Measurements from ENCODE around the gene AATK. TPM values are rescaled to one million over a fixed set of nuclear protein-coding genes. Genes with fewer than 3 reads are reported as not detected.

Gene AATK
- total and polyA plus RNA-seq, 4 experiments from 2014 or later = 0.09 to 2.1 (median 0.77) TPM

DNA sequence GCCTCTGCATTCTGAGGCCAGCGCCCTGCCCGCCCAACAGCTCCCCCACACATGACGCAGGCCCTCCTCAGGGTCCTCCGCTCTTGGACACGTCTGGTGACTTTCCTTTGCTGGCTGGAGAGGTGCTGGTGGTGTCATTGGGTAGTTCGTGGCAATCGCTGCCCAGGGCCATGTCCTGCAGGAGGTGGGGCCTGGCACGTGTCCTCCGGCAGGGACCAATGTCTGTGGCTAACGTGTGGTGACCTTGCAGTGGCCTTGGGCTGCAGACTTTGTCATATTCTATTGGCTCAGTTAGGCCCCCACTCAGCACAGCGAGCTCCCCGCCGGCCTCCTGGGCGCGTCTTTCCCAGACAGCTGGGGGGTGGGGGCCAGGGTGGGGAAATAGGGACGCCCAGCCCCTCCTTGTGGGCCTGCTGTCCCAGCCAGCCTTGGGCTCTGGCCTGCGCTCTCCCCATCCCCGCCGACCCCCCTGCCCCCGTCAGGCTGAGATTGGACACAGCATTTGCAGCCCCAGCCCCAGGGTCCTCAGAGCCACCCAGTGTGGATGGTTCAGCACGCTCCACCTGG is 52.8 kb downstream of the AATK start:
- ChIA-PET CTCF (ENCODE audit: partially characterized antibody) (no interaction called here), POLR2A (ENCODE audit: partially characterized antibody) (no interaction called here)
- Histone ChIP-seq H3K36me3 (ENCODE audit: insufficient read depth, low read length) (no peaks in the 10 kb centered on the region), H3K27ac (ENCODE audit: low read depth, low read length) (no peak overlapping the region), H3K4me3 (ENCODE audit: low read length in 2 of 2) (no peak overlapping the region), H3K4me1 (ENCODE audit: insufficient read depth, low read length) (no peaks in the 10 kb centered on the region), H3K9me3 (ENCODE audit: control insufficient read depth in 1 of 2, low read length in 2 of 2) (no peaks in the 10 kb centered on the region), H3K27me3 (ENCODE audit: insufficient read depth, low read length) (no peaks in the 10 kb centered on the region)
- no peaks in the 10 kb centered on the region for H3K36me3 Mint-ChIP-seq
- intact Hi-C loops (cut with micrococcal nuclease) = no loop called here
- DNase-seq = no peak
- H3K4me1 Mint-ChIP-seq = peaks cover 0 to 5% (median 1%) of the 10 kb centered on the region in 4 donors
- H3K27me3 Mint-ChIP-seq = peaks cover 0 to 2% of the 10 kb centered on the region in 2 donors
- H3K9me3 Mint-ChIP-seq = no peaks in the 10 kb centered on the region
- peak overlapping the region in 1 of 7 donors; percentile 57 for H3K27ac Mint-ChIP-seq
- no peak overlapping the region for H3K4me3 Mint-ChIP-seq

GRCh38 chr17:81112450-81112849 is 53.6 kb downstream of the AATK start:
- no peak overlapping the region for H3K4me3 ChIP-seq (ENCODE audit: low read length in 2 of 2)
- Mint-ChIP-seq H3K27ac (no peak overlapping the region), H3K27me3 (peaks cover 0 to 2% of the 10 kb centered on the region in 2 donors), H3K4me3 (no peak overlapping the region), H3K9me3 (no peaks in the 10 kb centered on the region), H3K4me1 (peaks cover 0 to 5% (median 1%) of the 10 kb centered on the region in 4 donors), H3K36me3 (no peaks in the 10 kb centered on the region)
- no peaks in the 10 kb centered on the region for H3K36me3 ChIP-seq (ENCODE audit: insufficient read depth, low read length)
- DNase-seq = no peak
- no peaks in the 10 kb centered on the region for H3K4me1 ChIP-seq (ENCODE audit: insufficient read depth, low read length)
- H3K9me3 ChIP-seq (ENCODE audit: control insufficient read depth in 1 of 2, low read length in 2 of 2) = no peaks in the 10 kb centered on the region
- ChIA-PET CTCF (ENCODE audit: partially characterized antibody) (no interaction called here), POLR2A (ENCODE audit: partially characterized antibody) (no interaction called here)
- no peaks in the 10 kb centered on the region for H3K27me3 ChIP-seq (ENCODE audit: insufficient read depth, low read length)
- no peak overlapping the region for H3K27ac ChIP-seq (ENCODE audit: low read depth, low read length)
- intact Hi-C loops (cut with micrococcal nuclease) = no loop called here

- H3K4me3 ChIP-seq (ENCODE audit: low read length in 2 of 2) = no peak overlapping the region
- ChIA-PET CTCF (ENCODE audit: partially characterized antibody) (no interaction called here), POLR2A (ENCODE audit: partially characterized antibody) (interaction anchor here (0.6 kb wide), 1 partner anchor 82 kb away, joined by 3 read pairs; no protein-coding TSS in a partner anchor)
- H3K27ac ChIP-seq (ENCODE audit: low read depth, low read length) = no peak overlapping the region
- H3K27me3 ChIP-seq (ENCODE audit: insufficient read depth, low read length) = no peaks in the 10 kb centered on the region
- no peaks in the 10 kb centered on the region for H3K4me1 ChIP-seq (ENCODE audit: insufficient read depth, low read length)
- Mint-ChIP-seq H3K27me3 (no peaks in the 10 kb centered on the region), H3K4me1 (peaks cover 0 to 5% (median 1%) of the 10 kb centered on the region in 4 donors), H3K27ac (no peak overlapping the region), H3K4me3 (no peak overlapping the region), H3K9me3 (no peaks in the 10 kb centered on the region), H3K36me3 (no peaks in the 10 kb centered on the region)
- no peaks in the 10 kb centered on the region for H3K36me3 ChIP-seq (ENCODE audit: insufficient read depth, low read length)
- intact Hi-C loops (cut with micrococcal nuclease) = no loop called here
- no peak for DNase-seq
- no peaks in the 10 kb centered on the region for H3K9me3 ChIP-seq (ENCODE audit: control insufficient read depth in 1 of 2, low read length in 2 of 2)
These were observed 55.0 kb downstream of the AATK start for GRCh38 chr17:81111066-81111465.

GRCh38 chr17:81110488-81111040 is 55.5 kb downstream of the AATK start:
- DNase-seq = no peak
- H3K4me3 Mint-ChIP-seq = no peak overlapping the region
- no peaks in the 10 kb centered on the region for H3K9me3 ChIP-seq (ENCODE audit: control insufficient read depth in 1 of 2, low read length in 2 of 2)
- H3K4me1 ChIP-seq (ENCODE audit: insufficient read depth, low read length) = no peaks in the 10 kb centered on the region
- intact Hi-C loops (cut with micrococcal nuclease) = no loop called here
- H3K27ac Mint-ChIP-seq = peak overlapping the region in 1 of 7 donors; percentile 42
- CTCF ChIA-PET (ENCODE audit: partially characterized antibody) = no interaction called here
- peaks cover 0 to 5% (median 1%) of the 10 kb centered on the region in 4 donors for H3K4me1 Mint-ChIP-seq
- H3K36me3 ChIP-seq (ENCODE audit: insufficient read depth, low read length) = no peaks in the 10 kb centered on the region
- H3K9me3 Mint-ChIP-seq = no peaks in the 10 kb centered on the region
- no peak overlapping the region for H3K4me3 ChIP-seq (ENCODE audit: low read length in 2 of 2)
- POLR2A ChIA-PET (ENCODE audit: partially characterized antibody) = interaction anchor here (0.6 kb wide), 1 partner anchor 82 kb away, joined by 3 read pairs; no protein-coding TSS in a partner anchor
- no peaks in the 10 kb centered on the region for H3K27me3 Mint-ChIP-seq
- no peaks in the 10 kb centered on the region for H3K36me3 Mint-ChIP-seq
- H3K27me3 ChIP-seq (ENCODE audit: insufficient read depth, low read length) = no peaks in the 10 kb centered on the region
- no peak overlapping the region for H3K27ac ChIP-seq (ENCODE audit: low read depth, low read length)

DNA sequence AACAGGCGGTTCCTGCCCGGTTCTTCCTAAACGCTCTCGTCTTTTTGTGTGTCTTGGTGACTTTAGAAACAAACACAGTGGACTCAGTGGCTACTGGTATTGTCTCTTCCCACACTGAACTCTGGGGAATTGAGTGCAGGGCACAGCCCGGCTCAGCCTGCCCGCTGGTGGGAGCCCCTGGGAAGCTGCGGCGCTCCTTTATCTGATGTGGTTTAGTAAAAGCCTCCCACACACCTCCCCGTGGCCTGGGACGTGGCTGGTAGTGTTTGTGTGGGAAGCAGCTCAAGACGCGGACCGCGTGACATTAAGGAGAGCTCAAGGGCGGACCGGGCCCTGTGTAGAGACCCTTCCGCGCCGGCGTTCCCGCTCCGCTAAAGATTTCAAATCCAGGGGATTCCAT is 56.1 kb downstream of the AATK start:
- H3K36me3 Mint-ChIP-seq = no peaks in the 10 kb centered on the region
- no peaks in the 10 kb centered on the region for H3K27me3 Mint-ChIP-seq
- DNase-seq = no peak
- peaks cover 0 to 5% (median 1%) of the 10 kb centered on the region in 4 donors for H3K4me1 Mint-ChIP-seq
- H3K9me3 Mint-ChIP-seq = no peaks in the 10 kb centered on the region
- ChIA-PET CTCF (ENCODE audit: partially characterized antibody) (no interaction called here), POLR2A (ENCODE audit: partially characterized antibody) (no interaction called here)
- Histone ChIP-seq H3K4me1 (ENCODE audit: insufficient read depth, low read length) (no peaks in the 10 kb centered on the region), H3K27ac (ENCODE audit: low read depth, low read length) (no peak overlapping the region), H3K27me3 (ENCODE audit: insufficient read depth, low read length) (no peaks in the 10 kb centered on the region), H3K9me3 (ENCODE audit: control insufficient read depth in 1 of 2, low read length in 2 of 2) (no peaks in the 10 kb centered on the region), H3K4me3 (ENCODE audit: low read length in 2 of 2) (no peak overlapping the region), H3K36me3 (ENCODE audit: insufficient read depth, low read length) (no peaks in the 10 kb centered on the region)
- H3K4me3 Mint-ChIP-seq = no peak overlapping the region
- intact Hi-C loops (cut with micrococcal nuclease) = no loop called here
- peak overlapping the region in 1 of 7 donors; percentile 42 for H3K27ac Mint-ChIP-seq

GRCh38 chr17:81108220-81108619 is 57.8 kb downstream of the AATK start:
- no peak for DNase-seq
- H3K36me3 ChIP-seq (ENCODE audit: insufficient read depth, low read length) = no peaks in the 10 kb centered on the region
- H3K27ac ChIP-seq (ENCODE audit: low read depth, low read length) = no peak overlapping the region
- peaks cover 0 to 5% (median 1%) of the 10 kb centered on the region in 4 donors for H3K4me1 Mint-ChIP-seq
- intact Hi-C loops (cut with micrococcal nuclease) = no loop called here
- H3K4me3 ChIP-seq (ENCODE audit: low read length in 2 of 2) = no peak overlapping the region
- ChIA-PET CTCF (ENCODE audit: partially characterized antibody) (interaction anchor here (1.1 kb wide), 1 partner anchor 10 kb away, joined by 3 read pairs; no protein-coding TSS in a partner anchor), POLR2A (ENCODE audit: partially characterized antibody) (no interaction called here)
- no peaks in the 10 kb centered on the region for H3K27me3 Mint-ChIP-seq
- no peaks in the 10 kb centered on the region for H3K36me3 Mint-ChIP-seq
- H3K27ac Mint-ChIP-seq = no peak overlapping the region
- H3K27me3 ChIP-seq (ENCODE audit: insufficient read depth, low read length) = no peaks in the 10 kb centered on the region
- no peak overlapping the region for H3K4me3 Mint-ChIP-seq
- no peaks in the 10 kb centered on the region for H3K9me3 ChIP-seq (ENCODE audit: control insufficient read depth in 1 of 2, low read length in 2 of 2)
- H3K4me1 ChIP-seq (ENCODE audit: insufficient read depth, low read length) = no peaks in the 10 kb centered on the region
- H3K9me3 Mint-ChIP-seq = no peaks in the 10 kb centered on the region

- no peak overlapping the region for H3K27ac Mint-ChIP-seq
- POLR2A ChIA-PET (ENCODE audit: partially characterized antibody) = no interaction called here
- H3K9me3 ChIP-seq (ENCODE audit: control insufficient read depth in 1 of 2, low read length in 2 of 2) = no peaks in the 10 kb centered on the region
- no peaks in the 10 kb centered on the region for H3K36me3 ChIP-seq (ENCODE audit: insufficient read depth, low read length)
- CTCF ChIA-PET (ENCODE audit: partially characterized antibody) = no interaction called here
- H3K9me3 Mint-ChIP-seq = no peaks in the 10 kb centered on the region
- intact Hi-C loops (cut with micrococcal nuclease) = no loop called here
- no peaks in the 10 kb centered on the region for H3K27me3 ChIP-seq (ENCODE audit: insufficient read depth, low read length)
- no peak overlapping the region for H3K4me3 Mint-ChIP-seq
- H3K27ac ChIP-seq (ENCODE audit: low read depth, low read length) = no peak overlapping the region
- H3K27me3 Mint-ChIP-seq = no peaks in the 10 kb centered on the region
- H3K4me3 ChIP-seq (ENCODE audit: low read length in 2 of 2) = no peak overlapping the region
- peaks cover 0 to 5% (median 2%) of the 10 kb centered on the region in 4 donors for H3K4me1 Mint-ChIP-seq
- H3K36me3 Mint-ChIP-seq = no peaks in the 10 kb centered on the region
- no peak for DNase-seq
- H3K4me1 ChIP-seq (ENCODE audit: insufficient read depth, low read length) = peaks cover 3% of the 10 kb centered on the region
These were observed 59.3 kb downstream of the AATK start for GRCh38 chr17:81106716-81107115.
